H9 (cell line): ENCODE measurements around the gene PRKCZ. TPM values are rescaled to one million over a fixed set of nuclear protein-coding genes. Genes with fewer than 3 reads are reported as not detected.

Source experiments
- DNase-seq: peaks from one replicate; pipeline ENCODE4 v3.0.0-alpha.2; 2017
- H2AFZ ChIP-seq: one replicate; pipeline ENCODE4 v1.6.1; 2013; ENCODE audit warnings: mild to moderate bottlenecking, low read length, control low read depth, moderate library complexity
- H2AK5ac ChIP-seq: 2 replicates; pipeline ENCODE4 v1.6.1; 2013; ENCODE audit warnings: low read length, control low read depth, mixed read lengths; ENCODE audit not compliant: insufficient read length
- H2BK120ac ChIP-seq: one replicate; pipeline ENCODE4 v1.6.1; 2013; ENCODE audit warnings: low read depth, mild to moderate bottlenecking, low read length, control low read depth, inconsistent platforms; ENCODE audit not compliant: poor library complexity, severe bottlenecking
- H2BK12ac ChIP-seq: 2 replicates; pipeline ENCODE4 v1.6.1; 2013; ENCODE audit warnings: low read length, control low read depth, mixed read lengths, low read depth; ENCODE audit not compliant: insufficient read length
- H2BK15ac ChIP-seq: 2 replicates; pipeline ENCODE4 v1.6.1; 2013; ENCODE audit warnings: low read depth, low read length, control low read depth
- H2BK20ac ChIP-seq: one replicate; pipeline ENCODE4 v1.6.1; 2013; ENCODE audit warnings: low read depth, mild to moderate bottlenecking, low read length, control low read depth, inconsistent platforms; ENCODE audit not compliant: poor library complexity, severe bottlenecking
- H2BK5ac ChIP-seq: 2 replicates; pipeline ENCODE4 v1.6.1; 2013; ENCODE audit warnings: low read length, control low read depth, mixed read lengths; ENCODE audit not compliant: insufficient read length
- H3K14ac ChIP-seq: 2 replicates; pipeline ENCODE4 v1.6.1; 2013; ENCODE audit warnings: low read length, control low read depth; ENCODE audit not compliant: insufficient read depth
- H3K18ac ChIP-seq: 2 replicates; pipeline ENCODE4 v1.6.1; 2013; ENCODE audit warnings: low read depth, mild to moderate bottlenecking, mixed read lengths, low read length, control low read depth; ENCODE audit not compliant: insufficient read length
- H3K23ac ChIP-seq: 2 replicates; pipeline ENCODE4 v1.6.1; 2013; ENCODE audit warnings: low read length, control low read depth, mixed read lengths, low read depth; ENCODE audit not compliant: insufficient read length
- H3K23me2 ChIP-seq: 2 replicates; pipeline ENCODE4 v1.6.1; 2013; ENCODE audit warnings: low read depth, mild to moderate bottlenecking, mixed read lengths, low read length, control low read depth; ENCODE audit not compliant: insufficient read length, poor library complexity, severe bottlenecking
- H3K27ac ChIP-seq: 2 replicates; pipeline ENCODE4 v1.5.1; 2013; ENCODE audit warnings: low read length, control low read depth, mixed read lengths, low read depth; ENCODE audit not compliant: insufficient read length
- H3K27me3 ChIP-seq: 2 replicates; pipeline ENCODE4 v1.6.1; 2013; ENCODE audit warnings: low read length, control low read depth, inconsistent platforms; ENCODE audit not compliant: insufficient read depth
- H3K4ac ChIP-seq: 2 replicates; pipeline ENCODE4 v1.6.1; 2013; ENCODE audit warnings: low read depth, mild to moderate bottlenecking, control low read depth, inconsistent platforms, low read length, moderate library complexity
- H3K4me1 ChIP-seq: 2 replicates; pipeline ENCODE4 v1.6.1; 2013; ENCODE audit warnings: low read length, control low read depth, inconsistent platforms; ENCODE audit not compliant: insufficient read depth
- H3K4me2 ChIP-seq: 2 replicates; pipeline ENCODE4 v1.6.1; 2013; ENCODE audit warnings: low read length, control low read depth, mixed read lengths; ENCODE audit not compliant: insufficient read length, insufficient read depth
- H3K56ac ChIP-seq: 2 replicates; pipeline ENCODE4 v1.6.1; 2013; ENCODE audit warnings: low read depth, mild to moderate bottlenecking, mixed read lengths, low read length, control low read depth; ENCODE audit not compliant: insufficient read length
- H3K79me1 ChIP-seq: 2 replicates; pipeline ENCODE4 v1.6.1; 2013; ENCODE audit warnings: low read depth, mild to moderate bottlenecking, moderate library complexity, low read length, control low read depth, inconsistent platforms; ENCODE audit not compliant: insufficient read depth, poor library complexity, severe bottlenecking
- H3K79me2 ChIP-seq: 2 replicates; pipeline ENCODE4 v1.6.1; 2013; ENCODE audit warnings: low read length, control low read depth, inconsistent platforms; ENCODE audit not compliant: insufficient read depth
- H3K9ac ChIP-seq: 2 replicates; pipeline ENCODE4 v1.6.1; 2013; ENCODE audit warnings: low read length, control low read depth, mixed read lengths; ENCODE audit not compliant: insufficient read length; ENCODE audit errors: extremely low read depth
- H3K9me3 ChIP-seq: one replicate; pipeline ENCODE4 v1.6.1; 2013; ENCODE audit warnings: low read depth, low read length, inconsistent platforms; ENCODE audit not compliant: control insufficient read depth
- H3T11ph ChIP-seq: one replicate; pipeline ENCODE4 v1.6.1; 2013; ENCODE audit warnings: mild to moderate bottlenecking, low read length, control low read depth, inconsistent platforms
- H4K20me1 ChIP-seq: one replicate; pipeline ENCODE4 v1.6.1; 2013; ENCODE audit not compliant: control insufficient read depth, insufficient read length, insufficient read depth
- H4K5ac ChIP-seq: 2 replicates; pipeline ENCODE4 v1.6.1; 2013; ENCODE audit warnings: low read depth, mild to moderate bottlenecking, mixed read lengths, low read length, control low read depth; ENCODE audit not compliant: insufficient read length
- H4K8ac ChIP-seq: replicated peaks from 2 replicates; pipeline ENCODE4 v1.6.1; 2013; ENCODE audit warnings: low read length, control low read depth, mixed read lengths, low read depth; ENCODE audit not compliant: insufficient read length
- H4K91ac ChIP-seq: 2 replicates; pipeline ENCODE4 v1.6.1; 2013; ENCODE audit warnings: low read depth, mild to moderate bottlenecking, moderate library complexity, mixed read lengths, low read length, control low read depth; ENCODE audit not compliant: insufficient read length
- H3K27ac Mint-ChIP-seq, 3 experiments: 2 replicates in 2 of 3; 3 replicates in 1 of 3; pipeline ENCODE4 v1.8.0; 2020 to 2021; ENCODE audit warnings: mixed read lengths in 3 of 3, mild to moderate bottlenecking in 1 of 3, moderate library complexity in 1 of 3
- H3K27me3 Mint-ChIP-seq: 2 replicates; pipeline ENCODE4 v1.8.0; 2021; ENCODE audit warnings: low read depth, mild to moderate bottlenecking, moderate library complexity, mixed read lengths
- H3K36me3 Mint-ChIP-seq, 3 experiments: 2 replicates in 2 of 3; 3 replicates in 1 of 3; pipeline ENCODE4 v1.8.0; 2020 to 2021; ENCODE audit warnings: low read depth in 3 of 3, mixed read lengths in 3 of 3; ENCODE audit not compliant: insufficient read depth in 1 of 3
- H3K4me1 Mint-ChIP-seq, 2 experiments: 2 replicates each; pipeline ENCODE4 v1.8.0; 2020; ENCODE audit warnings: mixed read lengths in 2 of 2
- H3K4me3 Mint-ChIP-seq, 2 experiments: 2 replicates in 1 of 2; 3 replicates in 1 of 2; pipeline ENCODE4 v1.8.0; 2020 to 2021; ENCODE audit warnings: mild to moderate bottlenecking in 2 of 2, mixed read lengths in 2 of 2, moderate library complexity in 1 of 2
- H3K9me3 Mint-ChIP-seq, 2 experiments: 2 replicates in 1 of 2; 3 replicates in 1 of 2; pipeline ENCODE4 v1.8.0; 2020; ENCODE audit warnings: mild to moderate bottlenecking in 2 of 2, mixed read lengths in 2 of 2, moderate library complexity in 1 of 2
- CTCF ChIP-seq: fragments of 200-600 bp; sonication (generic); conservative IDR thresholded peaks from 3 replicates; pipeline ENCODE4 v1.8.0; 2021; ENCODE audit warnings: antibody characterized with exemption, mild to moderate bottlenecking
- WGBS: extraction: QIAGEN DNeasy Blood & Tissue Kit; methylation state at CpG from one replicate; pipeline ENCODE4 v1.1.7; 2013; ENCODE audit warnings: missing lambda C conversion rate, low lambda C conversion rate, mixed read lengths; ENCODE audit not compliant: insufficient read length; ENCODE audit errors: extremely low coverage; 5-methylcytosine and 5-hydroxymethylcytosine counted together
- long read RNA-seq: library from polyadenylated mRNA; unstranded; transcript quantifications from one replicate; pipeline ENCODE4 v2.0.0, GENCODE V29; 2020
- total RNA-seq: library from RNA; stranded (reverse); gene quantifications from 2 replicates; pipeline ENCODE4 v1.2.1, GENCODE V29; 2021

The PRKCZ gene
- 42.0 and 48.4 TPM in 2 replicates for total RNA-seq
- long read RNA-seq, partial matches to known transcripts: 5 of 14 reads
- long read RNA-seq, other reads (novel, unspliced or antisense): 6 of 14 reads

- peaks cover 16% of the 10 kb centered on the region for H3K27me3 Mint-ChIP-seq
- peak within 1 kb of the TSS; percentile 55 for H3K4me2 ChIP-seq
- WGBS: no CpG with 5 or more reads among the region's 83 CpGs
Observed at GRCh38 chr1:2049718-2050431, at the start of gene PRKCZ. Gene PRKCZ (plus strand): TSS chr1:2050411. CDS start chr1:2050631, 220 bp downstream.

More at GRCh38 chr1:2049718-2050431, at the start of gene PRKCZ:
- H2BK120ac ChIP-seq: no peak within 1 kb of the TSS
- H3K4me1 ChIP-seq: no peaks in the 10 kb centered on the region; the same call in 1 of the 2 replicates
- no peak within 1 kb of the TSS for H3K4ac ChIP-seq
- H2BK5ac ChIP-seq: no peak within 1 kb of the TSS
- peaks cover 2% of the 10 kb centered on the region; the same call in 1 of the 2 replicates for H3K79me2 ChIP-seq
- H2BK15ac ChIP-seq: no peak within 1 kb of the TSS
- Mint-ChIP-seq H3K4me1 (peaks cover 18 to 33% of the 10 kb centered on the region in 2 experiments), H3K27ac (peak within 1 kb of the TSS; percentile 93 to 97 (median 93); a peak in 6 of 7 replicates), H3K4me3 (peak within 1 kb of the TSS; percentile 73 to 89), H3K9me3 (peaks cover 0 to 3% of the 10 kb centered on the region in 2 experiments; a peak in 2 of 5 replicates), H3K36me3 (no peaks in the 10 kb centered on the region; a peak in 2 of 7 replicates)
- H2BK20ac ChIP-seq: no peak within 1 kb of the TSS
- no peaks in the 10 kb centered on the region for H3K9me3 ChIP-seq
- no peaks in the 10 kb centered on the region for H3K27me3 ChIP-seq
- H2AK5ac ChIP-seq: no peak within 1 kb of the TSS
- H4K5ac ChIP-seq: no peak within 1 kb of the TSS
- no peak within 1 kb of the TSS for H4K91ac ChIP-seq
- H2AFZ ChIP-seq: no peak within 1 kb of the TSS
- TF ChIP-seq CTCF: no peak
- no peak within 1 kb of the TSS for H4K8ac ChIP-seq
- H3K9ac ChIP-seq: peak within 1 kb of the TSS; percentile 45
- no peak within 1 kb of the TSS for H3K27ac ChIP-seq
- no peaks in the 10 kb centered on the region for H4K20me1 ChIP-seq
- peaks cover 10% of the 10 kb centered on the region for H3K23me2 ChIP-seq
- peak within 1 kb of the TSS; percentile 91 for H3K14ac ChIP-seq
- H2BK12ac ChIP-seq: no peak within 1 kb of the TSS
- H3K56ac ChIP-seq: no peak within 1 kb of the TSS
- H3T11ph ChIP-seq: no peak within 1 kb of the TSS
- peak; percentile 96 for DNase-seq
- peak within 1 kb of the TSS; percentile 36 for H3K18ac ChIP-seq
- H3K23ac ChIP-seq: no peak within 1 kb of the TSS
- H3K79me1 ChIP-seq: no peaks in the 10 kb centered on the region
